Transverse colon (tissue), 4 donors: ENCODE results near the gene MCRIP2. TPM values are rescaled to one million over a fixed set of nuclear protein-coding genes. Genes with fewer than 3 reads are reported as not detected.
A peak's percentile ranks its signal among the peaks of the same experiment; 100 is the strongest.

ENCODE experiments used
- DNase-seq: peaks from one replicate; pipeline ENCODE4 v3.0.0-alpha.2; 2019
- H3K27ac ChIP-seq, 4 donors: fragments of 200-600 bp; sonication (generic); 2 replicates each; pipeline ENCODE4 v1.5.1; 2016 to 2018; ENCODE audit warnings: inconsistent platforms in 4 of 4
- H3K27me3 ChIP-seq: fragments of 200-600 bp; sonication (generic); 2 replicates; pipeline ENCODE4 v1.5.1; 2017; ENCODE audit warnings: inconsistent platforms
- H3K36me3 ChIP-seq, 4 donors: fragments of 200-600 bp; sonication (generic); 2 replicates each; pipeline ENCODE4 v1.5.1; 2017 to 2019; ENCODE audit warnings: inconsistent platforms in 4 of 4
- H3K4me1 ChIP-seq, 4 donors: fragments of 200-600 bp; sonication (generic); 2 replicates each; pipeline ENCODE4 v1.5.1; 2017 to 2020; ENCODE audit warnings: inconsistent platforms in 4 of 4
- H3K4me3 ChIP-seq, 4 donors: fragments of 200-600 bp; sonication (generic); 1 replicate in 1 of 4; 2 replicates in 3 of 4; pipeline versions ENCODE4 v1.5.1 to v1.6.1; 2017 to 2019; ENCODE audit warnings: inconsistent platforms in 4 of 4
- H3K9me3 ChIP-seq, 2 donors: fragments of 200-600 bp; sonication (generic); 2 replicates each; pipeline ENCODE4 v1.5.1; 2017 to 2019; ENCODE audit warnings: inconsistent platforms in 2 of 2
- CTCF ChIP-seq, 5 experiments: fragments of 200-600 bp in 3 of 5; fragments of 450-650 bp in 2 of 5; sonication (generic) in 3 of 5; IDR thresholded peaks; 1 replicate in 2 of 5; 2 replicates in 3 of 5; pipeline ENCODE4 v1.5.1; 2016 to 2017; ENCODE audit warnings: antibody characterized with exemption in 5 of 5, inconsistent platforms in 3 of 5, mild to moderate bottlenecking in 2 of 5, moderate library complexity in 1 of 5
- EP300 ChIP-seq: sonication (generic); formaldehyde crosslinking; IDR thresholded peaks from one replicate; pipeline ENCODE4 v1.6.1; 2017; ENCODE audit warnings: antibody characterized with exemption, low read depth
- POLR2A ChIP-seq: fragments of 450-650 bp; IDR thresholded peaks from one replicate; pipeline ENCODE4 v1.6.1; 2016; ENCODE audit warnings: antibody characterized with exemption, mild to moderate bottlenecking, moderate library complexity
- POLR2AphosphoS5 ChIP-seq, 3 donors: sonication (generic); formaldehyde crosslinking; IDR thresholded peaks; one replicate each; pipeline ENCODE4 v1.6.1; 2016; ENCODE audit warnings: antibody characterized with exemption in 3 of 3
- WGBS, 2 donors: methylation state at CpG; one replicate each; pipeline ENCODE4 v1.1.5; 2018; ENCODE audit warnings: low coverage in 1 of 2; 5-methylcytosine and 5-hydroxymethylcytosine counted together
- in situ Hi-C, 4 donors: fragments of 200-750 bp; cut with MboI; loops; one replicate each; pipeline versions ENCODE4 v1.15.0 to v1.15.1; 2017; ENCODE audit warnings: low sequenced_read_pairs in 3 of 4, low pct_ligation_motif_present in 1 of 4, low pct_unique_long_range_greater_than_20kb in 1 of 4
- intact Hi-C: fragments of 100-400 bp; cut with DNase I; formaldehyde crosslinking; loops from one replicate; pipeline ENCODE4 v1.15.1; 2023; ENCODE audit warnings: low total_unique reads
- total RNA-seq, 4 donors: library from RNA; depleted of rRNA; stranded (reverse); fragments of >200 nt; gene quantifications; one replicate each; pipeline ENCODE4 v1.1.0, GENCODE V29; 2016

Gene MCRIP2
- total RNA-seq, 4 donors from 2014 or later: 158 to 267 (median 211) TPM

- in situ Hi-C loops (no loop called here), intact Hi-C loops (no loop called here)
- Histone ChIP-seq H3K4me1 (peaks cover 12 to 37% (median 30%) of the 10 kb centered on the region in 4 donors), H3K9me3 (no peaks in the 10 kb centered on the region), H3K27me3 (peaks cover 66% of the 10 kb centered on the region), H3K4me3 (peak overlapping the region in 2 of 4 donors; percentile 32 to 34), H3K27ac (peak overlapping the region in 1 of 4 donors; percentile 48), H3K36me3 (no peaks in the 10 kb centered on the region)
- TF ChIP-seq EP300 (no peak), POLR2A (no peak), CTCF (IDR thresholded peaks at IDR 0.05) (no peak), POLR2AphosphoS5 (IDR thresholded peaks at IDR 0.05) (no peak)
- 4% methylated on average over 20 of the region's 37 CpGs; no CpG with 5 or more reads in 1 of the 2 donors for whole genome bisulfite sequencing, 2 donors
- DNase-seq: no peak
Observed at GRCh38 chr16:694863-695354, 53.3 kb downstream of the MCRIP2 start.

- Histone ChIP-seq H3K27me3 (peaks cover 72% of the 10 kb centered on the region), H3K4me1 (peaks cover 12 to 34% (median 28%) of the 10 kb centered on the region in 4 donors), H3K36me3 (no peaks in the 10 kb centered on the region), H3K4me3 (peak overlapping the region in 2 of 4 donors; percentile 32 to 34), H3K9me3 (no peaks in the 10 kb centered on the region), H3K27ac (peak overlapping the region; percentile 57 to 79 (median 68))
- DNase-seq: peak; percentile 91
- 1% methylated on average over 36 of the region's 71 CpGs; no CpG with 5 or more reads in 1 of the 2 donors for WGBS, 2 donors
- TF ChIP-seq POLR2A (peak; percentile 24), EP300 (no peak), POLR2AphosphoS5 (IDR thresholded peaks at IDR 0.05) (peak; percentile 12 to 50 (median 27)), CTCF (IDR thresholded peaks at IDR 0.05) (peak in 1 of 5 experiments; percentile 18)
- intact Hi-C loops: no loop called here
- in situ Hi-C loops: no loop called here
Observed at GRCh38 chr16:695355-696089, 53.9 kb downstream of the MCRIP2 start.

Other genes starting within 250 kb of the MCRIP2 start
- gene NME4, start 244.6 kb upstream of the MCRIP2 start, total RNA-seq: 10 to 100 TPM; 37.5 to 82.3 (median 58.1) TPM
- gene DECR2, start 239.9 kb upstream of the MCRIP2 start, total RNA-seq: 100 to 1,000 TPM in 2 of 4 donors, 10 to 100 TPM in 2; 65.7 to 148 (median 108) TPM
- gene RAB11FIP3, start 216.2 kb upstream of the MCRIP2 start, total RNA-seq: 10 to 100 TPM; 21.6 to 56.5 (median 42.2) TPM
- 100 to 1,000 TPM; 108 to 388 (median 175) TPM for gene CAPN15, start 114.1 kb upstream of the MCRIP2 start, total RNA-seq
- gene PRR35, start 81.4 kb upstream of the MCRIP2 start, total RNA-seq: not detected
- under 1 TPM in 3 of 4 donors, not detected in 1; 0.55 to 0.75 (median 0.64) TPM for gene NHLRC4, start 74.8 kb upstream of the MCRIP2 start, total RNA-seq
- 100 to 1,000 TPM in 1 of 4 donors, 10 to 100 TPM in 3; 37.4 to 115 (median 56.0) TPM for gene PIGQ, start 71.9 kb upstream of the MCRIP2 start, total RNA-seq
- 100 to 1,000 TPM in 2 of 4 donors, 10 to 100 TPM in 2; 54.8 to 111 (median 83.5) TPM for gene RAB40C, start 51.8 kb upstream of the MCRIP2 start, total RNA-seq
- 10 to 100 TPM in 1 of 4 donors, 1 to 10 TPM in 3; 2.3 to 13.1 (median 4.2) TPM for gene WFIKKN1, start 10.8 kb upstream of the MCRIP2 start, total RNA-seq
- gene METTL26, start 5.5 kb upstream of the MCRIP2 start, total RNA-seq: 10 to 100 TPM; 32.6 to 91.8 (median 86.7) TPM
- gene WDR90, start 7.5 kb downstream of the MCRIP2 start, total RNA-seq: 100 to 1,000 TPM in 2 of 4 donors, 10 to 100 TPM in 2; 23.0 to 166 (median 90.2) TPM
- gene RHOT2, start 26.3 kb downstream of the MCRIP2 start, total RNA-seq: 100 to 1,000 TPM; 133 to 386 (median 259) TPM
- gene RHBDL1, start 33.8 kb downstream of the MCRIP2 start, total RNA-seq: 10 to 100 TPM in 2 of 4 donors, 1 to 10 TPM in 2; 1.8 to 39.3 (median 8.1) TPM
- 100 to 1,000 TPM in 3 of 4 donors, 10 to 100 TPM in 1; 51.9 to 190 (median 134) TPM for gene STUB1, start 38.6 kb downstream of the MCRIP2 start, total RNA-seq
- gene JMJD8, start 42.5 kb downstream of the MCRIP2 start, total RNA-seq: 100 to 1,000 TPM in 1 of 4 donors, 10 to 100 TPM in 3; 40.0 to 261 (median 58.6) TPM
- 10 to 100 TPM in 2 of 4 donors, 1 to 10 TPM in 2; 3.4 to 15.3 (median 10.0) TPM for gene WDR24, start 48.6 kb downstream of the MCRIP2 start, total RNA-seq
- gene FBXL16, start 64.0 kb downstream of the MCRIP2 start, total RNA-seq: 1 to 10 TPM in 2 of 4 donors, under 1 TPM in 1, not detected in 1; 0.60 to 3.5 (median 1.6) TPM
- 10 to 100 TPM in 3 of 4 donors, 1 to 10 TPM in 1; 4.9 to 47.2 (median 35.2) TPM for gene METRN, start 73.3 kb downstream of the MCRIP2 start, total RNA-seq
- 10 to 100 TPM; 19.7 to 53.0 (median 38.2) TPM for gene ANTKMT, start 79.3 kb downstream of the MCRIP2 start, total RNA-seq
- 10 to 100 TPM in 1 of 4 donors, 1 to 10 TPM in 1, under 1 TPM in 2; 0.40 to 24.3 (median 0.98) TPM for gene CCDC78, start 84.6 kb downstream of the MCRIP2 start, total RNA-seq
- gene HAGHL, start 85.3 kb downstream of the MCRIP2 start, total RNA-seq: 10 to 100 TPM in 1 of 4 donors, 1 to 10 TPM in 3; 1.2 to 12.3 (median 5.5) TPM
- gene CIAO3, start 99.2 kb downstream of the MCRIP2 start, total RNA-seq: 100 to 1,000 TPM in 2 of 4 donors, 10 to 100 TPM in 2; 59.1 to 346 (median 102) TPM
- gene MSLN, start 118.9 kb downstream of the MCRIP2 start, total RNA-seq: 10 to 100 TPM in 2 of 4 donors, 1 to 10 TPM in 1, not detected in 1; 4.9 to 21.2 (median 10.3) TPM
- 10 to 100 TPM; 16.1 to 71.4 (median 24.8) TPM for gene RPUSD1, start 146.6 kb downstream of the MCRIP2 start, total RNA-seq
- gene CHTF18, start 146.8 kb downstream of the MCRIP2 start, total RNA-seq: 10 to 100 TPM in 2 of 4 donors, 1 to 10 TPM in 2; 4.6 to 33.4 (median 12.9) TPM
- under 1 TPM in 1 of 4 donors, not detected in 3; 0.48 TPM for gene GNG13, start 158.9 kb downstream of the MCRIP2 start, total RNA-seq